GM21447 (cell line): ENCODE results near the gene ROR1.

Source experiments
- ATAC-seq: cut with Tn5 transposase; IDR thresholded peaks from one replicate; pipeline ENCODE4 v1.9.1; 2021; ENCODE audit not compliant: unreplicated experiment

ROR1 gene

DNA sequence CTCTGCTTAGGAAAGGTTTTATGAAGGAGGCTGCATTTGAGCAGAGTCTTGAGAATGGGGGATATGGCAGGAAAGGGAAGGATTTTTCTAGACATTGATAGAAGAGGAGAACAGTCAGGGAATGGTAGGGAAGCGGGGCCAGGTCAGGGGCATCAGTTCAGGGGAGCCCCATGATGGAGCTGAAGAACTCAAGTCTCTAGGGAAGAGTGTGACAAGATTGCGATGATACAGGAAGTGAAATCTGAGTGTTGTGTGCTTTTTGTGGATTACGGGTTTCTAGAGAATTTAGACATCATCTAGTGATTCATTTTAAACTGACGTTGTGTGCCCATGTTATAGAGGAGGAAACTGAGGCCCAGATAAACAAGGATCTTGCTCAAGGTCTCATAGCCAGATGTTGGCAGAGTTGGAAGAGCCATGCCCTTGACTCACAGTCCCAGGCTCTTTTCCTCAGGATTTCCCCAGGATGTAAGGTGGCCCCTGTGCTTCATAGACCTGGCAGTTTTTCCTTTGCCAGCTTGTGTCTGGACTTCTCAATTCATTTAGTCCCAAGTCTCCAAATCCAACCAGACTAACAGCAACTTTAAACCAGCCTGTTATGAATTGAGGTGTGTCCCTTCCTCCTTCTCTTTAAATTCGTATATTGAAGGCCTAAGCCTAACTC, 130.3 kb downstream of the ROR1 start:
- ATAC-seq: no peak

DNA sequence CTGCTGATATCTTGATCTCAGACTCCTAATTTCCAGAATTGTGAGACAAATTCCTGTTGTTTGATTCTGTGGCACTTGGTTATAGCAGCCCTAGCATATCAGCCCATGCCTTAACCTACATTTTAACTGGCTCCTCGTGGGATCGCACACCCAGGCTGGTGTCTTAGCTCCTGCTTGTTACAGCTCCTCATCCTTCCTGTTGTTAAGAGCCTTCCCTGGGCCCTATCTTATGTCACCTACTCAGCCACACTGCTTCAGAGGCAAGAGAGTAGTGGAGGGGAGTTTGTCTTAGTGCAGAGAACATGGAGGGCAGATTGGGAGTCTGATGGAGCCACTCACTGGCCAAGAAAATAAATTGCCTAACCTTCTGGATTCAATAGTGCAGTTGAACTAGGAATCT, 131.0 kb downstream of the ROR1 start:
- ATAC-seq: no peak

- ATAC-seq: no peak
These were observed 132.4 kb downstream of the ROR1 start for GRCh38 chr1:63906047-63906704.

DNA sequence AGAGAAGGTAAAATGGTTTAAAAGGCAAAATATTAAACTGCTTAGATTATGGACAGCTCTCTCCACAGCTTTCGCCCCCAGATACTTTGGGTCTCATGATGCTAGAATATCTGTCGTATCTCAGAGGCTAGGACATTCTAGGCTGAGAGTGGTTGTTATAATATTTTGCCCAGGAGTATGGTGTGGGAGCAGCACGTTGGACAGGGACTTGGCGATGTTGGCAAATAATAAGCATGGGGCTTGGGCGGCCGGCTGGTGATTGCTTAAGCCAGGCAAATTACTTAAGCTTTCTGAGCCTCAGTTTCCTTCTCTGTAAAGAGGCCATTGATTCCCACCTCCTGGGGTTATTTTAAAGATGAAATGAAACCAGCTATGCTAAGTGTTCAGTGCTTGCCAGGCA, 133.2 kb downstream of the ROR1 start:
- no peak for ATAC-seq

DNA sequence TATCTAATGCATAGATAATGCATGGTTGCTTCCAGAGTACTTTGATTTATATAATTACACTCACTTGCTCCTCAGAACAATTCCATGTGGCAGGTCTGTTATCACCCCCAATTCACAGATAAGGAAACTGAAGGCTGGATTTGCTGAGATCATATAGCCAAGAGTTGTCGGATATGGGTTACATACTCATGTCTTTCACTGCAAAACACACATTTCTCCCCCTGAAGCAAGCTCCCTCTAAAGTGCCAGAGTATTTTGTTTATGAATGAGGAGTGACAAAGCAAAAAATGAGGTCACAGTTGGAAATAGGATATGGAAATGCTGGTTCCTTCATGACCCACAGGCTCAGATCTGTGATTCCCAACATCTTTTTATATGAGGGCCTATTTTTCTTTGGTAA, 134.2 kb downstream of the ROR1 start:
- no peak for ATAC-seq

DNA sequence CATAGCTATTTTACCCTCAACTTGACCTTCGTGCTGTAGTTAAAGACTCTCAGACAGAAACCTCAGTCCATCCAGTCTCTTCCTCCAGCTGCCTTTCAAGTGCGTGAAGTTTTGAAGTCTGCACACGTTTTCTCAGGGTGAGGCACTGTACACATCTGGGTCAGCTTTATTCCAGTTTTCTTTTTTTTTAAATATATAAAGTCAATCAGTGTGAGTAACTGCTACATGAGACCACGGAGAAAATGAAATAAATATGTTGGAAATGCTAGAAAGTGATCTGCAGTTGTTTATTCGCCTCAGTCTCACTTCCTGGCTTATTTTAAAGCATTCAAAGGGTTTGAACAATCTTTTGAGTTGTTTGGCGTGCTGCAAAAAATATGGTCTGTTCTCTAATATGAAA, 135.7 kb downstream of the ROR1 start:
- ATAC-seq: no peak

GRCh38 chr1:63911049-63911448, 137.2 kb downstream of the ROR1 start:
- no peak for ATAC-seq

- no peak for ATAC-seq
These were observed 138.8 kb downstream of the ROR1 start for GRCh38 chr1:63912643-63913042.

DNA sequence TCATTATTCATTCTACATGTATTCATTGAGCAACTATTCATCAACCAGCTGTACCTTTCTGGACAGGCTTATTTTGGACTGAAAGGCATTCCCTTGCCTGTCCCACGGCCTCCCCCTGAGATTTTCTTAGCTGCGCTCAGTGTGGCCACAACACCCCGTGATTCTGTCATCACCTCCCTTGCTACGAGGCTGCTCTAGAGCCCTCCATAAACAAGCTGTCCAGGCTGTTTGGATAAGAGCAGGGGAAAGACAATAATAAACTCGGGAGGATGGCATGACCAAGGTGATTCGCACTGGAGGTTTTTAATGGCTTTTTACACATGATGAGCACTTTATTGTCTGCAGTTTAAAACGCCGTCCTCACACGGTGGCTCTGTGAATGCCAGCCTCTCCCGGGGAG, 139.7 kb downstream of the ROR1 start:
- ATAC-seq: no peak

- no peak for ATAC-seq
These were observed 140.4 kb downstream of the ROR1 start for GRCh38 chr1:63914241-63914640.

- no peak for ATAC-seq
These were observed 140.9 kb downstream of the ROR1 start for GRCh38 chr1:63914706-63915105.

GRCh38 chr1:63915121-63915520, 141.3 kb downstream of the ROR1 start:
- ATAC-seq: no peak

DNA sequence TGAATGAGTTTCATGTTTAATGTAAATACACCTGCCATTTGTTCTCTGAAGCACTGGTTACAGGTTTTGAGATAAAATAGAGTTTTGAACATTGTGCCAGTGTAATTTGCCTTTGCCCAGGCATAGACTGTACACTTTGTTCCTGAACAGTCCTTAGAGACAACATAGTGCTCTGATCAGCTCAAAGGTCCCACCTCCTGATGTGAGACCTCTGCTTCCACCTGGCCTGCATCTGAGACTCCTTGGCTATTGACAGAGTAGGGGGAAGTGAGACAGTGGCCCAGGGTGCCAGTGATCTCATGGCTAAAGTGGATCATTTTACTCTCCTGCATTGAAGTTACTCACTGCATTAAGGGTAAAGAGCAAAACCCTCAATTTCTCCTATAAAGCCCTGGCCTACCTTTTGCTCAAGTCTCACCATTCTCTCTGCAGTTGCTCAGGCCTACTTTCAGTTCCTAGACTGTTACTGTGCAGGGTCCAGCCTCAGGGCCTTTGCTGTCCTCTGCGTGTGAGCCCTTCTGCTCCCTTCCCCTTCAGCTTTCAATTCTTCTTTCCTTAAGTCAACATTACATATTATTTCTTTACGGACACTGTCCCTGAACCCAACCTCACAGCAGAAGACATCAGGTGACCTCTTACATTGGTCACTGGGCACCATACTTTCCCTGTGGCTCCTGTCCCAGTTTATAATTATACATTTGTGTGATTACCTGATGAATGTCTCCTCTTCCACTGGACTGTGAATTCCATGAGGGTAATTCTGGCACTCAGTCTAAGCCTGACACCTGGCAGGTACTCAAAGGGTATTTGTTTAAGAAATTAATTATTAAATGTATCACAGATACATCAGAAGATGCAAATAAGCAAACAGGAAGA, 142.9 kb downstream of the ROR1 start:
- no peak for ATAC-seq

- no peak for ATAC-seq
These were observed 144.0 kb downstream of the ROR1 start for GRCh38 chr1:63917571-63918417.

- no peak for ATAC-seq
These were observed 144.7 kb downstream of the ROR1 start for GRCh38 chr1:63918418-63918945.

- no peak for ATAC-seq
These were observed 146.6 kb downstream of the ROR1 start for GRCh38 chr1:63920154-63921117.

GRCh38 chr1:63921359-63921758, 147.5 kb downstream of the ROR1 start:
- no peak for ATAC-seq

- no peak for ATAC-seq
These were observed 148.0 kb downstream of the ROR1 start for GRCh38 chr1:63921802-63922201.

- ATAC-seq: no peak
These were observed 149.0 kb downstream of the ROR1 start for GRCh38 chr1:63922848-63923247.

GRCh38 chr1:63923302-63923701, 149.5 kb downstream of the ROR1 start:
- ATAC-seq: no peak
